ENCODE measurements around the gene ELK3. TPM values are rescaled to one million over a fixed set of nuclear protein-coding genes. Genes with fewer than 3 reads are reported as not detected.

ELK3 gene
- total and polyA plus RNA-seq, 2 experiments from 2014 or later = 5.5 to 8.3 TPM

DNA sequence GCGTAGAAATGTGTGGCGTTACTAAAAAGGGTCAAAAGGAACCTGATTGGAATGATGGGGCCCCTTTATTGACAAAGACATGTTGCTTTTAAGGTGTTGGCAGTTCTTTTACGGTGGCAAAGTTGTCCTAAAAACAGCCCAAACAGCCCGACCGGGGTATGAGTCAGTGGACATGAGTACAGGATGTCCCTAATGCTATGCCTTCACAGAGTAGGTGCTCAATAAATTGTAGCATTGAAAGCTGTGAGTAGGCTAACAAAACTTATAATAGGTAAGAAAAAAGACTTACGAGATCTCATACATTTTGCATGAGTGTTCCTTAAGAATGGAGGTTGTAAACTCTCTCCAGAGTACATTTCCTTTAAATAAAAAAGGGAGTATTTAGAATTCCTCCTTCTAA is 2.6 kb downstream of the ELK3 start (continued):
- TF ChIP-seq, protein P1, sequence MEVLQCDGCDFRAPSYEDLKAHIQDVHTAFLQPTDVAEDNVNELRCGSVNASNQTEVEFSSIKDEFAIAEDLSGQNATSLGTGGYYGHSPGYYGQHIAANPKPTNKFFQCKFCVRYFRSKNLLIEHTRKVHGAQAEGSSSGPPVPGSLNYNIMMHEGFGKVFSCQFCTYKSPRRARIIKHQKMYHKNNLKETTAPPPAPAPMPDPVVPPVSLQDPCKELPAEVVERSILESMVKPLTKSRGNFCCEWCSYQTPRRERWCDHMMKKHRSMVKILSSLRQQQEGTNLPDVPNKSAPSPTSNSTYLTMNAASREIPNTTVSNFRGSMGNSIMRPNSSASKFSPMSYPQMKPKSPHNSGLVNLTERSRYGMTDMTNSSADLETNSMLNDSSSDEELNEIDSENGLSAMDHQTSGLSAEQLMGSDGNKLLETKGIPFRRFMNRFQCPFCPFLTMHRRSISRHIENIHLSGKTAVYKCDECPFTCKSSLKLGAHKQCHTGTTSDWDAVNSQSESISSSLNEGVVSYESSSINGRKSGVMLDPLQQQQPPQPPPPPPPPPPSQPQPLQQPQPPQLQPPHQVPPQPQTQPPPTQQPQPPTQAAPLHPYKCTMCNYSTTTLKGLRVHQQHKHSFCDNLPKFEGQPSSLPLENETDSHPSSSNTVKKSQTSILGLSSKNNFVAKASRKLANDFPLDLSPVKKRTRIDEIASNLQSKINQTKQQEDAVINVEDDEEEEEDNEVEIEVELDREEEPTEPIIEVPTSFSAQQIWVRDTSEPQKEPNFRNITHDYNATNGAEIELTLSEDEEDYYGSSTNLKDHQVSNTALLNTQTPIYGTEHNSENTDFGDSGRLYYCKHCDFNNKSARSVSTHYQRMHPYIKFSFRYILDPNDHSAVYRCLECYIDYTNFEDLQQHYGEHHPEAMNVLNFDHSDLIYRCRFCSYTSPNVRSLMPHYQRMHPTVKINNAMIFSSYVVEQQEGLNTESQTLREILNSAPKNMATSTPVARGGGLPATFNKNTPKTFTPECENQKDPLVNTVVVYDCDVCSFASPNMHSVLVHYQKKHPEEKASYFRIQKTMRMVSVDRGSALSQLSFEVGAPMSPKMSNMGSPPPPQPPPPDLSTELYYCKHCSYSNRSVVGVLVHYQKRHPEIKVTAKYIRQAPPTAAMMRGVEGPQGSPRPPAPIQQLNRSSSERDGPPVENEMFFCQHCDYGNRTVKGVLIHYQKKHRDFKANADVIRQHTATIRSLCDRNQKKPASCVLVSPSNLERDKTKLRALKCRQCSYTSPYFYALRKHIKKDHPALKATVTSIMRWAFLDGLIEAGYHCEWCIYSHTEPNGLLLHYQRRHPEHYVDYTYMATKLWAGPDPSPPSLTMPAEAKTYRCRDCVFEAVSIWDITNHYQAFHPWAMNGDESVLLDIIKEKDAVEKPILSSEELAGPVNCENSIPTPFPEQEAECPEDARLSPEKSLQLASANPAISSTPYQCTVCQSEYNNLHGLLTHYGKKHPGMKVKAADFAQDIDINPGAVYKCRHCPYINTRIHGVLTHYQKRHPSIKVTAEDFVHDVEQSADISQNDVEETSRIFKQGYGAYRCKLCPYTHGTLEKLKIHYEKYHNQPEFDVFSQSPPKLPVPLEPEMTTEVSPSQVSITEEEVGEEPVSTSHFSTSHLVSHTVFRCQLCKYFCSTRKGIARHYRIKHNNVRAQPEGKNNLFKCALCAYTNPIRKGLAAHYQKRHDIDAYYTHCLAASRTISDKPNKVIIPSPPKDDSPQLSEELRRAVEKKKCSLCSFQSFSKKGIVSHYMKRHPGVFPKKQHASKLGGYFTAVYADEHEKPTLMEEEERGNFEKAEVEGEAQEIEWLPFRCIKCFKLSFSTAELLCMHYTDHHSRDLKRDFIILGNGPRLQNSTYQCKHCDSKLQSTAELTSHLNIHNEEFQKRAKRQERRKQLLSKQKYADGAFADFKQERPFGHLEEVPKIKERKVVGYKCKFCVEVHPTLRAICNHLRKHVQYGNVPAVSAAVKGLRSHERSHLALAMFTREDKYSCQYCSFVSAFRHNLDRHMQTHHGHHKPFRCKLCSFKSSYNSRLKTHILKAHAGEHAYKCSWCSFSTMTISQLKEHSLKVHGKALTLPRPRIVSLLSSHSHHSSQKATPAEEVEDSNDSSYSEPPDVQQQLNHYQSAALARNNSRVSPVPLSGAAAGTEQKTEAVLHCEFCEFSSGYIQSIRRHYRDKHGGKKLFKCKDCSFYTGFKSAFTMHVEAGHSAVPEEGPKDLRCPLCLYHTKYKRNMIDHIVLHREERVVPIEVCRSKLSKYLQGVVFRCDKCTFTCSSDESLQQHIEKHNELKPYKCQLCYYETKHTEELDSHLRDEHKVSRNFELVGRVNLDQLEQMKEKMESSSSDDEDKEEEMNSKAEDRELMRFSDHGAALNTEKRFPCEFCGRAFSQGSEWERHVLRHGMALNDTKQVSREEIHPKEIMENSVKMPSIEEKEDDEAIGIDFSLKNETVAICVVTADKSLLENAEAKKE (CRISPR knock-in tag; IDR thresholded peaks at IDR 0.05) = no peak
- TF ChIP-seq, protein P2, sequence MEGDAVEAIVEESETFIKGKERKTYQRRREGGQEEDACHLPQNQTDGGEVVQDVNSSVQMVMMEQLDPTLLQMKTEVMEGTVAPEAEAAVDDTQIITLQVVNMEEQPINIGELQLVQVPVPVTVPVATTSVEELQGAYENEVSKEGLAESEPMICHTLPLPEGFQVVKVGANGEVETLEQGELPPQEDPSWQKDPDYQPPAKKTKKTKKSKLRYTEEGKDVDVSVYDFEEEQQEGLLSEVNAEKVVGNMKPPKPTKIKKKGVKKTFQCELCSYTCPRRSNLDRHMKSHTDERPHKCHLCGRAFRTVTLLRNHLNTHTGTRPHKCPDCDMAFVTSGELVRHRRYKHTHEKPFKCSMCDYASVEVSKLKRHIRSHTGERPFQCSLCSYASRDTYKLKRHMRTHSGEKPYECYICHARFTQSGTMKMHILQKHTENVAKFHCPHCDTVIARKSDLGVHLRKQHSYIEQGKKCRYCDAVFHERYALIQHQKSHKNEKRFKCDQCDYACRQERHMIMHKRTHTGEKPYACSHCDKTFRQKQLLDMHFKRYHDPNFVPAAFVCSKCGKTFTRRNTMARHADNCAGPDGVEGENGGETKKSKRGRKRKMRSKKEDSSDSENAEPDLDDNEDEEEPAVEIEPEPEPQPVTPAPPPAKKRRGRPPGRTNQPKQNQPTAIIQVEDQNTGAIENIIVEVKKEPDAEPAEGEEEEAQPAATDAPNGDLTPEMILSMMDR (conservative IDR thresholded peaks at IDR 0.05; ENCODE audit: low read depth in 2 of 2) = no peak
- TF ChIP-seq STAT1 (IDR thresholded peaks at IDR 0.05; ENCODE audit: unreplicated experiment) = no peak

DNA sequence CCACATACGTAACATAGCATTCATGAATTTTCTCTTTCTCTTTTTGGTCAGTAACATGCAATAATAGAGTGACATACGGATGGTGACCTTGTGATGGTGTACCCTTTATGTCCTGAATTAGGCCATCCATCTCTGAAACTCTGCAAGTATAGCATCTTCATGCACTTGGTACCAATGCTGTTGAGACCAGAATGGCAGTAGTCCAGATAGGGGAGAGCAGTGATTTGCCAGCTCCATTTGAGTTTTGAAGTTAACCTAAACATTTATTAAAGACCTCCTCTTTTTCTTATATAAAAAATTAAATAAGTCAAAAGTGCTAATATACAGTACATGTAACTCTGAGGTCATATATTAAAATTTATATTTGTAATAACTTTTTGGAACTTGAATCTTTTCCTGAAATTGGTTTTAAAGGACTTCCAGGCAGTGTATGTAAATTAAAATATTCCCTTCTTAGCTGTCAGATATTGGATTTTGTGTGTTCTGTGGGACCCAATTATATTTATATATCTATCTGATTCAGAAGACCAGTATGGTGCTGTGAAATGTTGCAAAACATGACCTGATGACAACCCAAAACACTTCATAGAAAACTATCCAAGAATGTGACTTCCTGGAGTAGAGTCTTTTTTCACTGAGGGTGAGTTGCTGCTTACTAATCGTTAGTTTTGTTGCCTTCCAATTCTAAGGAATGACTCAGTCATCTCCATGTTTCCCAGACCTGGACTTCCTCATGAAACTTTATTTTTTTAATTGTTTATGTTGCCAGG is 3.5 kb downstream of the ELK3 start:
- Mint-ChIP-seq H3K9me3 (no peaks in the 10 kb centered on the region; the same call in 2 of the 3 replicates), H3K4me1 (peaks cover 6% of the 10 kb centered on the region), H3K4me3 (no peak overlapping the region), H3K36me3 (ENCODE audit: low read depth) (no peaks in the 10 kb centered on the region), H3K27me3 (ENCODE audit: insufficient read depth, low read depth, poor library complexity) (peaks cover 24% of the 10 kb centered on the region), H3K27ac (no peak overlapping the region)
- no peak for ATAC-seq
- Histone ChIP-seq H3K9me2 (ENCODE audit: insufficient read depth) (no peaks in the 10 kb centered on the region), H3K36me3 (ENCODE audit: insufficient read depth) (no peaks in the 10 kb centered on the region), H3K27ac (ENCODE audit: low read depth) (no peak overlapping the region), H2AFZ (no peak overlapping the region), H3K4me2 (no peak overlapping the region), H3K4me1 (ENCODE audit: insufficient read depth) (peaks cover 12% of the 10 kb centered on the region), H4K20me1 (replicated peaks; ENCODE audit: insufficient read depth) (no peaks in the 10 kb centered on the region; the same call in 1 of the 2 replicates), H3F3A (replicated peaks; ENCODE audit: low read depth) (no peaks in the 10 kb centered on the region), H3K79me2 (replicated peaks; ENCODE audit: insufficient read depth) (peaks cover 30% of the 10 kb centered on the region), H3K27me3 (ENCODE audit: insufficient read depth) (peaks cover 25% of the 10 kb centered on the region), H3K4me3 (no peak overlapping the region)
- no peak for DNase-seq (ENCODE audit: low spot score)
- TF ChIP-seq EZH2 (IDR thresholded peaks at IDR 0.05; ENCODE audit: low read depth, unreplicated experiment) = no peak

Measured in GM23338 (cell line).